ENCODE measurements around the gene TNFRSF9. TPM values are rescaled to one million over a fixed set of nuclear protein-coding genes. Genes with fewer than 3 reads are reported as not detected.
"Not testable (repeated sequence)": the region's sequence is repeated elsewhere in the genome, so short reads cannot be mapped to it uniquely, and the experiment has no call there.

TNFRSF9 gene
- total and polyA plus RNA-seq, 12 donors: 0.03 to 0.83 (median 0.13) TPM; not detected in 4

DNA sequence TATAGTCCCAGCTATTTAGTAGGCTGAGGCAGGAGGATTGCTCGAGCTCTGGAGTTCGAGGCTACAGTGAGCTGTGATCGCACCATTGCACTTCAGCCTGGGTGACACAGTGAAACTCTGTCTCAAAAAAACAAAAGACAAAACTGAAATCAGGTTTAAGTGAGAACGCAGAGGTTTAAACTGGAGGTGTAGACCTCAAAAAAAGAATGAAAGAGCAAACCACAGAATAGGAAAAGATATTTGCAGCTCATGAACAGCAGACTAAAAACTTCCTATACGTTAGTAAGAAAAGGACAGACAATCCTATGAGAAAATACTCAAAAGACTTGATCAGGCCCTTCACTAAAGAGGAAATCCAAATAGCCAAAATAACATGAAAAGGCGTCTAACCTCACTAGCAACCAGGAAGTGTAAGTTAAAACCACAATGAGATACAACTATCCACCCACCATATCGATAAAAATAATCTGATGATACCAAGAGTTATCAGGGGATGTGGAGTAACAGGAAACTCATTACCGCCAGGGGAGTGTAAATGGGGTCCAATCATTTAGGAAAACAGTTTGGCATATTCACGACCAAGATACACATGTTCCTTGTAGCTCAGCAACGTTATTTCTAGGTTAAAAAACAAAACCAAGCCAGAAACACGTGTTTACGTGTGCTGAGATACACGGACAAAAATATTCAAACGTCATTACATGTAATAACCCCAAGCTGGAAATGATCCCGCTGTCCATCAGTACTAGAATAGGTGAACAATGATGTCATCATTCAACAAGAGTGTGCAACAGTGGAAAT lies 9.8 kb downstream of the TNFRSF9 start:
- TF ChIP-seq, protein P1, sequence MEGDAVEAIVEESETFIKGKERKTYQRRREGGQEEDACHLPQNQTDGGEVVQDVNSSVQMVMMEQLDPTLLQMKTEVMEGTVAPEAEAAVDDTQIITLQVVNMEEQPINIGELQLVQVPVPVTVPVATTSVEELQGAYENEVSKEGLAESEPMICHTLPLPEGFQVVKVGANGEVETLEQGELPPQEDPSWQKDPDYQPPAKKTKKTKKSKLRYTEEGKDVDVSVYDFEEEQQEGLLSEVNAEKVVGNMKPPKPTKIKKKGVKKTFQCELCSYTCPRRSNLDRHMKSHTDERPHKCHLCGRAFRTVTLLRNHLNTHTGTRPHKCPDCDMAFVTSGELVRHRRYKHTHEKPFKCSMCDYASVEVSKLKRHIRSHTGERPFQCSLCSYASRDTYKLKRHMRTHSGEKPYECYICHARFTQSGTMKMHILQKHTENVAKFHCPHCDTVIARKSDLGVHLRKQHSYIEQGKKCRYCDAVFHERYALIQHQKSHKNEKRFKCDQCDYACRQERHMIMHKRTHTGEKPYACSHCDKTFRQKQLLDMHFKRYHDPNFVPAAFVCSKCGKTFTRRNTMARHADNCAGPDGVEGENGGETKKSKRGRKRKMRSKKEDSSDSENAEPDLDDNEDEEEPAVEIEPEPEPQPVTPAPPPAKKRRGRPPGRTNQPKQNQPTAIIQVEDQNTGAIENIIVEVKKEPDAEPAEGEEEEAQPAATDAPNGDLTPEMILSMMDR (IDR thresholded peaks at IDR 0.05): no peak
- no peak for TF ChIP-seq POLR2A (IDR thresholded peaks at IDR 0.05)
- intact Hi-C loops (cut with DNase I): no loop called here
- H3K27ac ChIP-seq: no peak overlapping the region
- H3K36me3 ChIP-seq (replicated peaks in 1 of 2): no peaks in the 10 kb centered on the region
- peaks cover 19% of the 10 kb centered on the region for H3K27me3 ChIP-seq
- DNase-seq: no peak
- H3K9me3 ChIP-seq (replicated peaks in 1 of 3): no peaks in the 10 kb centered on the region
- WGBS, 4 donors: 72 to 77% (median 74%) methylated on average over 15 of the region's 15 CpGs
- no peak overlapping the region for H3K4me3 ChIP-seq
- H3K4me1 ChIP-seq (replicated peaks in 1 of 2): no peaks in the 10 kb centered on the region

DNA sequence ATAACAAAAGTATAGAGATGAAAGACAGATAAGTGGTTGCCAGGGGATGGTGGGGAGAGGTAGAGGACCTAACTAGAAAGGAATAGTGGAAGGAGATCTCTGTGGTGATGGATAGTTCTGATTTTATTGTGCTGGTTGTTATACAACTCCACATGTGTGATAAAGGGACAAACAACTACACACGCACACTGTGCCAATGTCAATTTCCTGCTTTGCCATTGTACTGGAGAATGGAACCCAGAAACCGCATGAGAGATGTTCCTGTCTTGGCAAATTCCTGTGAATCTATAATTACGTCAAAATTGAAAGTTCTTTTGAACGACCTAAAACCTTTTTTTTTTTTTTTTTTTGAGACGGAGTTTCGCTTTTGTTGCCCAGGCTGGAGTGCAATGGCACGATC lies 11.0 kb downstream of the TNFRSF9 start:
- no peaks in the 10 kb centered on the region for H3K4me1 ChIP-seq (replicated peaks in 1 of 2)
- no peak for TF ChIP-seq POLR2A (IDR thresholded peaks at IDR 0.05)
- TF ChIP-seq, protein P1 (IDR thresholded peaks at IDR 0.05): no peak
- no peak for DNase-seq
- peaks cover 20% of the 10 kb centered on the region for H3K27me3 ChIP-seq
- intact Hi-C loops (cut with DNase I): no loop called here
- WGBS, 4 donors: 49 to 73% (median 54%) methylated on average over 7 of the region's 7 CpGs
- H3K36me3 ChIP-seq (replicated peaks in 1 of 2): no peaks in the 10 kb centered on the region
- no peak overlapping the region for H3K27ac ChIP-seq
- H3K4me3 ChIP-seq: no peak overlapping the region
- H3K9me3 ChIP-seq (replicated peaks in 1 of 3): no peaks in the 10 kb centered on the region

DNA sequence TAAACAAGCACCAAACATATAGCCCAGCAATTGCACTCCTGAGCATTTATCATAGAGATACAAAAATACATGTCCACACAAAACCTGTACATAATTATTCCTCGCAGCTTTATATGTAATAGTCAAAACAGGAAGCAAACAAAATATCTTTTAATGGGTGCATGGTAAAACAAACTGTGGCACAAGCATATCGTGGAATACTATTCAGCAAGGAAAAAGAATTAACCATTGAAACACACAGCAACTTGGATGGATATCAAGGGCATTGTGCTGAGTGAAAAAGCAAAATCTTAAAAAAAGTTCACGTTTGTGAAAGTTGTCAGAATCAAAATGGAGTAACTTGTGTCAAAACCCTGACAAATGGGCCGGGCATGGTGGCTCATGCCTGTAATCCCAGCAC lies 12.4 kb downstream of the TNFRSF9 start:
- Histone ChIP-seq H3K9me3 (replicated peaks in 1 of 3) (no peaks in the 10 kb centered on the region), H3K27me3 (peaks cover 20% of the 10 kb centered on the region), H3K36me3 (replicated peaks in 1 of 2) (no peaks in the 10 kb centered on the region), H3K4me3 (no peak overlapping the region), H3K27ac (no peak overlapping the region), H3K4me1 (replicated peaks in 1 of 2) (no peaks in the 10 kb centered on the region)
- 75 to 84% (median 78%) methylated on average over 4 of the region's 4 CpGs for WGBS, 4 donors
- TF ChIP-seq, protein P1 (IDR thresholded peaks at IDR 0.05): no peak
- TF ChIP-seq POLR2A (IDR thresholded peaks at IDR 0.05): no peak
- intact Hi-C loops (cut with DNase I): no loop called here
- no peak for DNase-seq

DNA sequence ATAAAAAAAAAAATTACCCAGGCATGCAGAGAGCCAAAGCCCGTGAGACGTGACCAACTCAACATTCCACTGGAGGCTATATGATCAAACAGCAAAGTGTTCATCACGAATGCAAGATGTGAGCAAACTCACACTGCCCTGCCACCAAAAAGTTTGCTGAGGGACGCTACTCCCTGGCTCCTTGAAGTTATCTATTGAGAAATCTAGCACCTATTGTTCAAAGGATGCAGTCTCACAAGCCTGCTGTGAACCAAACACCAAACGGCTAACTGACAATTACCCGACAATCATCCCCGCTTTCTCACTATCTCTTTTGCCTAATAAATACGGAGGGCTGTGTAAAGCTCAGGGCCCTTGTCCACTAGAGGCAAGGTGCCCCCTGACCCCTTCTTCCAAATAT lies 13.6 kb downstream of the TNFRSF9 start:
- H3K4me1 ChIP-seq (replicated peaks in 1 of 2); DNase-seq; H3K9me3 ChIP-seq (replicated peaks in 1 of 3); intact Hi-C loops (cut with DNase I); H3K36me3 ChIP-seq (replicated peaks in 1 of 2); H3K27ac ChIP-seq; H3K4me3 ChIP-seq: not testable (repeated sequence)
- H3K27me3 ChIP-seq: peaks cover 17% of the 10 kb centered on the region
- whole genome bisulfite sequencing, 4 donors: 35 to 49% (median 42%) methylated on average over 8 of the region's 8 CpGs

DNA sequence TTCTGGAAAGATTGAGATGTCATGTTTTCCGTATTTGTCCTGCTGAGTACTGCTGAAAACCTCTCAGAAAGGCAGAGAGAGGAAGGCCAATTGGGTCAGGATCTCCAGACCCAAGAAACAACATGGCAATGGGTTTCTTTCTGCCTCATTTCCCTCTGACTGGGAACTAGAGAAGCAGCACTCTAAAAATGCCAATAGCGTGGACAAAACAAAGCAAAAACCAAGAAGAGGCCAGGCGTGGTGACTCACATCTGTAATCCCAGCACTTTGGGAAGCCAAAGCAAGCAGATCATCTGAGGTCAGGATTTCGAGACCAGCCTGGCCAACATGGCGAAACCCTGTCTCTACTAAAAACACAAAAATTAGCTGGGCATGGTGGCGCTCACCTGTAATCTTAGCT lies 18.3 kb downstream of the TNFRSF9 start:
- no peaks in the 10 kb centered on the region for H3K4me1 ChIP-seq (replicated peaks in 1 of 2)
- no peak overlapping the region for H3K27ac ChIP-seq
- DNase-seq: no peak
- H3K36me3 ChIP-seq (replicated peaks in 1 of 2): no peaks in the 10 kb centered on the region
- no peaks in the 10 kb centered on the region for H3K9me3 ChIP-seq (replicated peaks in 1 of 3)
- WGBS, 4 donors: 83 to 89% (median 84%) methylated on average over 6 of the region's 6 CpGs
- TF ChIP-seq, protein P1 (IDR thresholded peaks at IDR 0.05): no peak
- TF ChIP-seq POLR2A (IDR thresholded peaks at IDR 0.05): no peak
- peaks cover 8% of the 10 kb centered on the region for H3K27me3 ChIP-seq
- H3K4me3 ChIP-seq: no peak overlapping the region
- intact Hi-C loops (cut with DNase I): no loop called here
